Left forelimb (tissue), 1 donor: ENCODE data around the gene AUTS2.

Experiments
- DNase-seq: peaks from one replicate; pipeline ENCODE4 v3.0.0-alpha.2; 2018; ENCODE audit warnings: low spot score

Gene AUTS2

DNA sequence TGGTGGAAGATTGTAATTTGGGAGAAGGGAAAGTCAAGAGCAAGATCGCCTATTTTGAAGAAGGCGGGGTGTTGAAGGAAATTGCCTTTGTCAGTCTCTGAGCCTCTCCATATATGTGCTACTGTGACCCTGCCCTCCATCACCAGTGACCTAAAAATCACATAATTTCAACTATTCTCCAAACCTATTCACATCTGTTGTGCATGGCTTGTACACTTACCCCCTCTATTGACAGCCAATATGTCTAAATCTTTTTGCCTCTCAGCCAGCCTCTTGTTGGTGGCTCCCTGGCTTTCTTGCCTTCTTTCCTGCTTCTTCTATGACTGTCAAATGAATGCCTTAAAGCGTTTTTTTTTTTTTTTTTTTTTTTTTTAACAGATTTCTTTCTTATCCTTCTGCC, 295.6 kb downstream of the AUTS2 start:
- DNase-seq, result no peak

DNA sequence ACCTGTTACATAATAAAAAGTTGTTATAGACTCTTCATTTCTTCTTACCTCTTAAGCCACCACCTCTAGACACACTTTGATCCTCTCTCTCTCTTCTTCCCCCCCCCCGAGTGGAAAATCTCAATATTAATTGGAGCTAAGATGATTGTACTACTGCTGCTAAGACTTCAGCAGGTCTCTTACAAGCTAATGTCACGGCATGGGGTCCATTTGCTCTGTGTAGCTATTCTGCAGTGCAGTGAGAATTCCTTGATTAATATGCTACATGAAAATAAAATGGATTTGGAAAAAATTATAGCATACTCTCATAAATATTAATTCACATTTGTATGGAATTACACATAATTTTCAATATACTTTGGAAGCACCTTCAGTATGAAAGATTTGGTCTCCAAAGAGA, 297.2 kb downstream of the AUTS2 start:
- DNase-seq, result no peak

DNA sequence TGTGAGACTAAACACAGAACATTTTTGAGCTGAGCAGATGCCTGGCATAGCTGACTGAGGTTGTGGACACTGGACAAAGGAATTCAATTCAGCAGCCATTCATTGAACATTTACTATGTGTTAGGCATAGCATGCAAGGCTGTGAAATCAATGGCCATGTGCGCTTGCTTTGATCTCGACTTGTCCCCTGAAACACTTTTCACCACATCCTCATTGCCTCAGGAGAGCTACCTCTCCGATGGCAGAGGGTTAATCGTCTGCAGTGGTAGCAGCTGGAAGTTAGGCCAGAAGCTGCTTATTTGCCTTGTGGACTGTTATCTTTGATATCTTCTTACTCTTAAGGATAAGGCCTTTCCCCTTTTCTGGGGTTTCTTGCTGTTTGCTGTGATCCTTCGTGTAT, 297.8 kb downstream of the AUTS2 start:
- no peak for DNase-seq

DNA sequence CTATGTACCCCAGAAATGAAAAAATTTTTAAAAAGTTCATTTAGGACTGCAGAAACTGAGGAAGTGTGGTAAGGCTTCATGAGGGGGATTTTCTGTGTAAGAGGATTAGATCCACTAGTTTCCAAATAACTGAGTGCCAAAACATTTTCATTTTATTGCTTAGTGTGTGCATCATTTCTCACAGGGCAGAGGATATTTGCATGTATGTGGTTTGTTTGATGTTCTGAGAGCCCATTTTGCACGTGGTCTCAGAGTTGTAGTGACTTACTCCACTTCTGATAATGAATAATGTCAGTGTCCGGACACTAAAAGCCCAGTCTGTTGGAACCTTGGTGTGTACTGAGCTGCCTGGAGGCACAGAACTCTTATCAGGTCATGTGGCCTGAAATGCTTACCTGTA, 299.9 kb downstream of the AUTS2 start:
- DNase-seq, result no peak

DNA sequence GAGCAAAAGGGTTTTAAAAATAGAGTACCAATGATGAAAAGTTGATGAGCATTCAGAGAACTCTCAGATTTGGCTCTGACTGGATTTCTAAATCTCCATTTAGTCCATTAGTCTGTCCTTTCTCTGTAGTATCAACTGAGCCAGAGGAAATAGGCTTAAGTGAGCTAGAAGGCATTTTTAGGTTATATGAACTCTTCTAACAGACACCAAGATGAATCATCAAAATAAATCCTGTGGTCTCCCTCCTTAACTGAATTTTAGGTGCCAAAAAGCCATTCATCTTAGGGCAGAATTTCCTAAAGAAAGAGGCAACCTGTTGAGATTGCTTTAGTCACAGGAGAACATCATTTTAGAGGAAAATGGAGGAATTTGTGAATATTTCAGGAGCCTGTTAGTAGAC, 305.1 kb downstream of the AUTS2 start:
- no peak for DNase-seq

DNA sequence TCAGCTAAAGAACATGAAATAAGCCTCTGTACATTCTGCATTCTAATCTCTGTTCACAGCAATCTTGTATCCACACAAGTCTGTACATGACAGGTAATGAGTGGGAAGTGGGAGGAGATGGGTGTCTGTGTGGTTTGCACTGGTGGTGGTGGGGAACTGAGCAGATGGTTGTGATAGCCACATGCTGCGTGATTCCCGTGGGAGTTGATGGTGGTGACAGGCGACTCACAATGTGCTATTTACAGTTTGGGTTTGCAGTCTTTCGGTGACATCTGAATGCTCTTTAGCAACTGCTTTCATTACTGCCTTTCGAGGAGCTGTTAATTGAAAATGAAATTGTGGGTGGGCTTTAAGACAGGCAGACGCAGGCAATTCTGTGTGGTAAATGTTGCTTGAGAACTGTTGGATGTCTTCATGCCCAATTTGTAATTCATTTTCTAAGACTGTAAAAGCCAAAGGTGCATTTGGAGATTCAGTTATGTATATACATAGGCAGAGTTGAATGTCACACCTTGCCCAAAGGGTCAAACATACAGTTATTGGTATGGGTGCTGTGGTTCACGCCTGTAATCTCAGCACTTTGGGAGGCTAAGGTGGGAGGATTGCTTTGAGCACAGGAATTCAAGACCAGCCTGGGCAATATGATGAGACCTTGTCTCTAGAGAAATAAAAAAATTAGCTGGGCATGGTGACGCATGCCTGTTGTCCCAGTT, 308.2 kb downstream of the AUTS2 start:
- DNase-seq, result no peak

DNA sequence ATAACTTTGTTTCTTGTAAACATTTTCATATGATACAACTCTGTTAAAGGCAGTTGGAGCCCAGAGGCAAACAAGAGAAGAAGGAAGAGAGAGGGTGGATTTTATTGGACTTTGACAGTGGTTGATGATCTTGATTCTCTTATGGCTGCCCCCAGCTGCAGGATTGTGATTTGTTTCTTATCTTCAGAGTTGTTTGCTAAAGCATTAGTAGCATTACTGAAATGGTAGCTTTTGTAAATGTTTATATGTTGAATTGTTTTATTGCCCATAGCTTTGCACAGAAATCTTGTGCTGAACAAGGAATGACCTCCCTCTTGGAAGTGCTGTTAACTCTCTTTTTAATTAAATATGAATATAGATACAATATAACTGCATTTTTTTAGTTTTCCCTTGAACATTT, 309.4 kb downstream of the AUTS2 start:
- no peak for DNase-seq

DNA sequence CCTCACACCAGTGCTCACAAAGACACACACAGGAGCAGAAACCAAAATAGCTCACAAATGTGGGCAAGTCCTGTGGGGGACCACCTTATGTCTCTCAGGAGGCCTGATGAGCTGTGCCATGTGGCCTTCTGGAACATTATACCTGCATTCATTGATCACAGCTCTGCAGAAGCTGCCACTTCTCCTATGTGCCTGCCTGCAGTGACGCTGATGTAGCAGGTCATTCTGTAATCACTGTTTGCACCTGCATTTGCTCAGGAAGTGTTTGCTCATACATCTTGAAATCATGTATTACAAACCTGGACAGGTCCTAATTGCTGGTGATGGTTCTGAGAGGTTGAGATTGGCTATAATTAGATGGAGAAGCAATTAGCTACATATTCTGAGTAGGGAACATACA, 310.2 kb downstream of the AUTS2 start:
- DNase-seq, result no peak

DNA sequence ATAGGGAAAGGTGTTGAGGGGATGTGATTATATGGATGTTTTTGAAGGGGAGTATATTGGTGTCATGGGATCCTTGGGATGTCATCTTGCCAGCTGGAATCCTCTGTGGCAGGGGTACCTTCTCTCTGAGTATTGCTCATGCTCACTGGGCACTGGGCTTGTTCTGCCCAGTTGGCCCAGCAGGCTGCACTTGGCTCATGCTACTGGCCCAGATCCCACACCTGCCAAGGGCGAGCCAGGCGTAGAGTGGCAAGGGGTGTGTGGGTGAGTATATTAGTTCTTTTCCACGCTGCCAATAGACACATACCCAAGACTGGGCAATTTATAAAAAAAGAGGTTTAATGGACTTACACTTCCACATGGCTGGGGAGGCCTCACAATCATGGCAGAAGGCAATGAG, 311.9 kb downstream of the AUTS2 start:
- no peak for DNase-seq

DNA sequence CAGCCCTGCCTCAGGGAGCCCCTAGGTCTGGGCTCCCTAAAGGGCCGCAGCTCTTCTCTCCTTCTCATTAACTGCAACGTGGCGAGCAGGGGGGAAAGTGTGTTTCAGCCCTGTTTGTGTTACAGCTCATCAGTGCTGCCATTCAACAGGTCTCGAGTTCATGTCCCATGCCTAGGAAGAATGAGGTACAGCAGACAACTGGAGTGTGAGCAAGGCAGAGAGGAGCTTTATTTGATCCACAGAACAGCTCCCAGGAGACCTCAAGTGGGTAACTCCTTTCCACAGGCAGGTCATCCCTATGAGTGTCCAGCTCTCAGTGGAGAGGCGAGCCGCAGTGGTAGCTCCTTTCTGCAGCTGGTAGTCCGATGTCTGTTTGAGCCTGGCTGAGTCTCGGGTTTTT, 313.1 kb downstream of the AUTS2 start:
- no peak for DNase-seq

DNA sequence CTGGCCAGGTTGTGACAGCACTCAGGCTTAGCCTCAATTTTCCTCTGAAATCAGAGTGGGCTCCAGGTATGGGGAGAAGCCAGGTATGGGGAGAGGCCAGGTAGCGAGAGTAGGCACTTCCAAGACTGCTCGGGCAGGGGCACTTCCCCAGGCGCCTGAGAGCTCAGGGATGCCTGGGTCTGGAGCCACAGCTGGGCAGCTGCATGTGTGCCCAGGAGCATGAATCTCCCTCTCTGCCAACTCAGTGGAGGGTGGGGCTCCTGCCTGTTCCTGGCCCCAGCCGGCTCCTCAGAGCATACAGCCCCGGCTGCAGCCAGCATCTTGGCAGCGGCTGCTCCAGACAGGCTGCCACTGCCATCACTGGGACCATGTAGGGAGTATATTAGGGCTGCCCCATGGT, 313.9 kb downstream of the AUTS2 start:
- no peak for DNase-seq

DNA sequence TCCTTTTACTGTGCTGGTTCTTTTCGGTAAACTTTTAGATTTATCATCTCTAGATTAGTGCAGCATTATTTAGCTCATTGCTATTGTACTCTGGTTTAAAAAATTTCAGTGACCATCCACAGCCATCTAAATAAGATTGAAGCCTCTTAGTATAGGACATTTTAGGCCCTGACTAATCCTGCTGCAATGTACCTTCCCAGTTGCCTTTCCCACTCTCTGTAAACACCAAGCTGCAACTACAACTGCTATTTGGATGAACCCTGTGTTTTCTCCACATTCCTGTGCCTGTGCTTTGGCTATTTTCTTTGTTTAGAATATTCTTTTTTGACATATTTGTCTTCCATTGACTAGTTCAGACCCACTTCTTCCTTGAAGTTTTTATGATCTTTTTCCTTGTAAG, 314.6 kb downstream of the AUTS2 start:
- DNase-seq, result no peak

DNA sequence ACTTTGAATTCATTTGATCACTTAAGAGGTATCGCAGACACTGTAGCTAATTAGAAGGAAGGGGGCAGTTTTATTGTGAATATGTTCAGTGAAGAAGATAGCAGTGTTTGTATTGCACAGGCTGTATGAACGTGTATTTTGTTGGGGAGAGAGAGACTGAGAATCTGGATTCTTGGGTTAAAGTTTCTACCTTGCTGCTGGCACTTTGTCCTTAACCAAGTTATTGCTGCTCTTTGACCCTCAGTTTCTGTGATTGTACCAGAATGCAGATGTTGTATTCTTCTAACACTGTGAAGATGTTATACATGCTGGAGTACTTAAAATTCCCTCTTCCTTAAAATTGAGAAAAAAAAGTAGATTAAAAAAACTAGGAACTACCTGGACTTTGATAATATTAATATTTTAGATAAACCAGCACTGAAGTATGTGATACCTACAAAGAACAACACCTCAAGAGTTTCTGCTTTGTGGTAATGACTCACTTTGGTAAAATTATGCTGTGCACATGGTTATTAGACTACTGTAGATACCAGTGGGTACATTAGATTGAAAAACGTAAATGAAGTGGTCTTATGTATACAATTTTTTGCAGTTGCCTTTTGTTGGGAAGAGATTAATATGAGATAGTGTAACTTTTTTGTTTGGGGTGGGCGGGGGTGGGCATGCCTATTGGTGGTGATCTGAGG, 321.3 kb downstream of the AUTS2 start:
- DNase-seq, result no peak

DNA sequence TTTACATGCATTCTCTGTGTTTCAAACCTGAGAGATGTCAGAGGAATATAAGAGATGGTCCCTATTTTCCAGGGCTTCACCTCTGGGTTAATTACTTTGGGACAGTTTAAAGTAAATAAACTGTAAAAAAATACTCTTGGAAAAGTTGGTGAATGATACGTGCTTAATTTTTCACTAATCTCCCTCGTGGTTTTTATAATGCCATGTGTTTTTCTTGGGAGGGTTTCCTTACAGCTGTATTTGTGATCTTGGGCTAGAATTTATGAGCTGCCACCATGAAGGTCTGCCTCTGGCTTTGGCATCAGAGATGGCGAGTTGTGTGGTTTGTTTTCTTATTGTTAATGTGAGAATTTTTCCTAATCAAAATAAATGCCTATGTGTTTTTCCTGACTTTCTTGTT, 322.5 kb downstream of the AUTS2 start:
- DNase-seq, result no peak

DNA sequence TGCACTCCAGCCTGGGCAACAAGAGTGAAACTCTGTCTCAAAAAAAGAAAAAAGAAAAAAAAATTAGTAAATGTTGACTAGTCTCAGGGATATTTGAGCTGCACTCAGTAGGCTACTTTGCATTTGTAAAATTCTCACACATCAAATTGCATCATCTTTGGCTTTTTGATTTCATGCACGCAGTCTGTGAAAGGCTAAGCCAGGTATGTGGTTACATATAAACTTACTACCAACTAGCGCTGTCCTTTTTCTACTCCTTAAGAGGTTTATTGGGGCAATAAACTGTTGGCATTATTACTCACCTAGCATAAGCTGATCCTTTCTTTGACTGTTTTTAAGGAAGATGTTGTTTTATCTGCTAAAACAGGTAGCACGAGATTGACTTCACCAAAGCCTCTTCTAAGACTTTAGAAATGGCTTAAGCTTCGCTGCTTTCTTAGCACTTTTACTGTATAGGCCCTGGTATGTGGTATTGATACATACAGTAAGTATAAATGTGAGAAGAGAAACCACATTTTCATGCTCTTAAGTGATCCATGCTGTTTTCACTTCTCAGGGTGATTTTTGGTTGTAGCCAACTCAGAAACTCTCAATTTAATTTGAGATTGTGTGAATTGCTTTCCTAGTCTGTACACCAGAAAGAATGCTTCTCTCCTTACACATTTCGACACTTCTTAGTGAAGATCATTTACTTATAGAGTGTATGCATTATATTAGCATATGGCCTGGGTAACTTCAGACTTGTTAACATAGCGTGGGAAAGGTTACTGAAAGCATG, 323.9 kb downstream of the AUTS2 start:
- DNase-seq, result no peak

DNA sequence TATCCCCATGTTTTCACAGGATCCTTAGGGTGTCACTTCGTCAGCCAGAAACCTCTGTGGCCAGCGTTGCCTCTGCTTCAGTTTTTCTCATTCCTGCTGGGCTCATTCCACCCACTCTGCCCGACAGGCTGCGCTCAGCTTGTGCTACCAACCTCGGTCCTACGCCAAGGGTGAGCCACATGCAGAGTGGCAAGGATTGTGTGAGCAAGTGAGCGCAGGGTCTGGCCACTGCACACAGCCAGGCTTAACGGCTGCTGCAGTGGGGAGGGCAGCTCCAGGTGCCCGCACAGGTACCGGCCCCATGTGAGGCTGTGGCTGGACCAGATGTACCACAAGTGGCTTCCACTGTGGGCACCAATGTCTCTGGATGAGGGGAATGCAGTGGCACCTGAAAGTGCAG, 329.2 kb downstream of the AUTS2 start:
- no peak for DNase-seq

DNA sequence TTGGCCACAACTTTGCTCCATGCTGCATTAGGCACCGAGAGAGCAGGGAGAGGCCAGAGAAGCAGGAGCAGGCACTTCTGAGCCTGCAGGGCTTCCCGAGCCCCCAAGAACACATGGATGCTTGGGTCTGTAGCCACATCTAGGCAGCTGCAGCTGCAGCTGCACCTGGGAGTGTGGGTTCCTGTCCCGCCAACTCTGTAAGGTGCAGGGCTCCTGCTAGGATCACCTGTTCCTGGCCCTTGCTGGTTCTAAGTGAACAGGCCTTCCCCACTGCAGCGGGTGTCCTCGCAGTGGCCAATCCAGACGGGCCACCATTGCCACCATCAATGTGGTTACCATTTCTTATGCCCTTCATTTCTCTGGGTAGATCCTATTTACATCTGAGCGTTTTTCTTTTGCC, 330.3 kb downstream of the AUTS2 start:
- no peak for DNase-seq

DNA sequence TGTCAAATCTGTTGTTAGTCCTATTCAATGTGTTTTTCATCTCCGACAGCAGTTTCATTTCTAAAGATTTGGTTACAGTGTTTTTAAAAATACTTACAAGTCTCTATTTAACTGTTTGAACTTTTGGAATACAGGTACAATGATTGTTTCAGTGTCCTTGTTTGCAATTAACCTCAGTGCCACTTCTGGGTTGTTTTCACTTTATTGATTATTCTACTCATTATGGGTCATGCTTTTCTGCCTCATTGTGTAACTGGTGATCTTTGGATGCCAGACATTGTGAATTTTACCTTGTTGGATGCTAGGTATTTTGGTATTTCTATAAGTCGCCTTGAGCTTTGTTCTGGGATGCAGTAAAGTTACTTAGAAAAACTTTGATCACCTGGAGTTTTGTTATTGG, 331.3 kb downstream of the AUTS2 start:
- DNase-seq, result no peak

DNA sequence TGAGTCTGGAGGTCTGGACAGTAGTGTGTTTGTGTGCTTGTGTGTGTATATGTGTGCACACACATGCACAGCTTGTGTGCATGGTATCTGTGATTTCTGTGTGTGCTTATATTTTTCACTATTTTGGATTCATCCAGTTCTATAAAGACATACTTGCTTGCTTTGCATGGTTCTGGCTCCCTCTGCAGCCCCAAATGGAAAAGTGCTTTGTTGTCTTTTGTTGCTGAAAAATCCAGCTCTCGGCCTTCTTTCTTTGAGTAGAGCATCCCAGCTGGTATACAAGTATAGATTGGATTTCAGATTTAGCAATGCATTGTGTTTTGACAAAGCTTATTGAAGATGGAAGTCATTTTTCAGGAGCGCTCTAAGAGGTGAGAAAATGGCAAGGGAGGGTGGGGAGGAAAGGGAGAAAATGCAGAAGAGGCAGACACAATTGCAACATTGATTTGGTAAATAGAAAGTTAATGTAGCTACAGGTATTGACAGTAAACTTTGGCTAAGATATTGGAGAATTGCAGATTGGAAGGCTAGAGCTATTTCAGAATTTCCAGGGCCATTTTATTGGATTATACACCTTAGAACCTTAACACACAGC, 333.9 kb downstream of the AUTS2 start:
- no peak for DNase-seq

DNA sequence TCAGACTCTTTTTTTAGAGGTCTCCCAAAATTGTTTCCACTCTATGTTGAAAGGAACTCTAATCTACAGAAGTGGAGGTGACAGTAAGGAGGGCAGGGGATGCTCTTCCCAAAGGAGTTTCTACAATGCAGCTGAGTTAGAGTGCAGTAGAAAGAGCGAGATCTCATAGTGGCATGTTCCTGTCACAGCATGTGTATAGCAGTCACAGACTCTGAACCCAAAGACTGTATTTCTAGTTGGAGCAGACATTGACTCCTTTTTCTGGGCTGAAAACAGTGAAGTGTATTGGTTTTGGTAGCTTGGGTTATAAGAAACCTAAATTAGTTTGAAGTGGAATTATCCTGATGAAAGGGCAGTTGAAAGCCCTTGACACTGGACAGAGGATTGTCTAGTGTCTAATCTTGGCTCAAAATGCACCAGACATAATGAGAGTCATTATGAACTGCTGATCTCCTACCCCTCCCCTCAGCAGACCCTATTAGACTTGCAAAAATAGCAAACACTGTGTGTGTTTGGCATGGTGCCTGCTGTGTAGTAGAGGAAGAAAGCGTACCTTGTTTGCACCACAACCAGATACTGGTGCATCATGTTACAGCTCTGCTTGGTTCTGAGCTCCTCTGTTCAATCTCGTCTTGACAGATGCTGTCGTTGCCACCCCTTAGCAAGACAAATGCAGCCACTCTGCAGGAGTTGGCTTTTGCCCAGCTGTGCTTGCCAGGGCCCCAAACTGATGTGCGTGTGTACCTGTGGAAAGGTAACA, 336.0 kb downstream of the AUTS2 start:
- no peak for DNase-seq

DNA sequence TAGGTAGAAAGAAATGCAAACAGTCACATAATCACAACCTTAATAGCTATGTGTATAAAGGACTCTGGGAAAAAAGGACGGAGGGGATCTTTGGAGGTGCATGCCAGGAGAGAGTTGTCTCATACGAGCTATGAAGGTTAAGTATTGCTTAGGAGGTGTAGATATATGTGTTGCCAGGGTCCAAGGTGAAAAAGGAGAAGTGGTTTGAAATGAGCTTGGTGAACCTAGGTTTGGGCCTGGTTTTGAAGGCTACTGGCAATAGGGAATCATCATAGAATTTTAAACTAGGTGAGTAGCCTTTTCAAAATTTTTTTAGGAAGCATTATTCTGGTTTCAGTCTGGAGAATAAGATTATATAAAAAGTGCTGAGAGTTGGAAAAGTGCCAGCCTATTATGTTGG, 336.8 kb downstream of the AUTS2 start:
- no peak for DNase-seq

DNA sequence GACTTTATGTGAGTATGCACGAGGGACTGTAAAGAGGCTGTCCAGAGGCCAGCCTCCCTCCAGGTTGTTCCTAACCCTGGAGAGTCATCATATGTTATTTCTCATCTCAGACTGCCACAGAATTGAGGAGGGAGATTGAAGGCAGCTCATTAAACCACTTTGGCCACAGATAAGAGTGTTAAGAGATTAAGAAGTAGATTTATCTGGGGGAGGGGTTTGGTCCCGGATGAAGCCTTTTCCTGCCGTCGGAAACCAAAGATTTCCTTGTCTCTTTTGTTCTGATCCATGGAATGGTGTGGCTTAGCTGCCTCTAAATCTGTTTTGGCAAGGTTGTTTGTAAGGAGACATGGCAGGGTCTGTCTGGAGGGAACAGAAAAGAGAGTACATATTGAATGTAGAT, 338.8 kb downstream of the AUTS2 start:
- DNase-seq, result no peak
